Activated T-helper 17 cell treated with anti-CD3 and anti-CD28 coated beads, Interleukin-2, amount 50 U/mL, for 72 hours (primary cell): Measurements from ENCODE around the gene PITX1. TPM values are rescaled to one million over a fixed set of nuclear protein-coding genes. Genes with fewer than 3 reads are reported as not detected.

ENCODE experiments used
- ATAC-seq: fragments of 150-1000 bp; cut with Tn5 transposase; replicated peaks from 2 replicates; pipeline ENCODE4 v1.10.0; 2021; ENCODE audit warnings: mild to moderate bottlenecking, moderate library complexity
- H3K27ac Mint-ChIP-seq: one replicate; pipeline ENCODE4 v1.8.0; 2022; ENCODE audit warnings: mixed read lengths
- H3K27me3 Mint-ChIP-seq: one replicate; pipeline ENCODE4 v1.8.0; 2022; ENCODE audit warnings: mixed read lengths
- H3K36me3 Mint-ChIP-seq: one replicate; pipeline ENCODE4 v1.8.0; 2022; ENCODE audit warnings: low read depth, mild to moderate bottlenecking, mixed read lengths
- H3K4me1 Mint-ChIP-seq: one replicate; pipeline ENCODE4 v1.8.0; 2022; ENCODE audit warnings: mixed read lengths
- H3K4me3 Mint-ChIP-seq: one replicate; pipeline ENCODE4 v1.8.0; 2022; ENCODE audit warnings: mild to moderate bottlenecking, mixed read lengths
- H3K9me3 Mint-ChIP-seq: one replicate; pipeline ENCODE4 v1.8.0; 2022; ENCODE audit warnings: mixed read lengths
- total RNA-seq, 2 donors: library from RNA; stranded (reverse); gene quantifications; one replicate each; pipeline ENCODE4 v1.2.3, GENCODE V29; 2022

Gene PITX1
- total RNA-seq, 2 donors from 2014 or later, result not detected

GRCh38 chr5:135054546-135054945, 20.5 kb upstream of the PITX1 start:
- Mint-ChIP-seq H3K4me1 (no peaks in the 10 kb centered on the region), H3K36me3 (no peaks in the 10 kb centered on the region), H3K9me3 (no peaks in the 10 kb centered on the region), H3K27ac (no peak overlapping the region), H3K4me3 (no peak overlapping the region), H3K27me3 (peaks cover 36% of the 10 kb centered on the region)
- no peak for ATAC-seq

GRCh38 chr5:135053989-135054388, 20.0 kb upstream of the PITX1 start:
- Mint-ChIP-seq H3K36me3 (no peaks in the 10 kb centered on the region), H3K4me1 (no peaks in the 10 kb centered on the region), H3K4me3 (no peak overlapping the region), H3K9me3 (no peaks in the 10 kb centered on the region), H3K27me3 (peaks cover 37% of the 10 kb centered on the region), H3K27ac (no peak overlapping the region)
- no peak for ATAC-seq

- no peak for ATAC-seq
- no peaks in the 10 kb centered on the region for H3K36me3 Mint-ChIP-seq
- H3K27me3 Mint-ChIP-seq, result peaks cover 37% of the 10 kb centered on the region
- H3K4me3 Mint-ChIP-seq, result no peak overlapping the region
- H3K9me3 Mint-ChIP-seq, result no peaks in the 10 kb centered on the region
- no peaks in the 10 kb centered on the region for H3K4me1 Mint-ChIP-seq
- no peak overlapping the region for H3K27ac Mint-ChIP-seq
Observed at GRCh38 chr5:135053278-135053677, 19.2 kb upstream of the PITX1 start.

- no peak overlapping the region for H3K4me3 Mint-ChIP-seq
- H3K27me3 Mint-ChIP-seq, result peaks cover 44% of the 10 kb centered on the region
- no peak for ATAC-seq
- no peaks in the 10 kb centered on the region for H3K4me1 Mint-ChIP-seq
- H3K27ac Mint-ChIP-seq, result no peak overlapping the region
- no peaks in the 10 kb centered on the region for H3K36me3 Mint-ChIP-seq
- H3K9me3 Mint-ChIP-seq, result no peaks in the 10 kb centered on the region
Observed at GRCh38 chr5:135052511-135053145, 18.6 kb upstream of the PITX1 start.

GRCh38 chr5:135051872-135052271, 17.8 kb upstream of the PITX1 start:
- no peaks in the 10 kb centered on the region for H3K9me3 Mint-ChIP-seq
- ATAC-seq, result no peak
- H3K27ac Mint-ChIP-seq, result no peak overlapping the region
- H3K4me1 Mint-ChIP-seq, result no peaks in the 10 kb centered on the region
- H3K27me3 Mint-ChIP-seq, result peaks cover 40% of the 10 kb centered on the region
- H3K4me3 Mint-ChIP-seq, result no peak overlapping the region
- no peaks in the 10 kb centered on the region for H3K36me3 Mint-ChIP-seq

- Mint-ChIP-seq H3K4me3 (no peak overlapping the region), H3K36me3 (no peaks in the 10 kb centered on the region), H3K27me3 (peaks cover 39% of the 10 kb centered on the region), H3K4me1 (no peaks in the 10 kb centered on the region), H3K9me3 (no peaks in the 10 kb centered on the region), H3K27ac (no peak overlapping the region)
- ATAC-seq, result no peak
Observed at GRCh38 chr5:135051399-135051798, 17.4 kb upstream of the PITX1 start.

- no peaks in the 10 kb centered on the region for H3K4me1 Mint-ChIP-seq
- H3K9me3 Mint-ChIP-seq, result no peaks in the 10 kb centered on the region
- H3K36me3 Mint-ChIP-seq, result no peaks in the 10 kb centered on the region
- H3K27ac Mint-ChIP-seq, result no peak overlapping the region
- no peak overlapping the region for H3K4me3 Mint-ChIP-seq
- ATAC-seq, result no peak
- H3K27me3 Mint-ChIP-seq, result peaks cover 34% of the 10 kb centered on the region
Observed at GRCh38 chr5:135050244-135050767, 16.3 kb upstream of the PITX1 start.

DNA sequence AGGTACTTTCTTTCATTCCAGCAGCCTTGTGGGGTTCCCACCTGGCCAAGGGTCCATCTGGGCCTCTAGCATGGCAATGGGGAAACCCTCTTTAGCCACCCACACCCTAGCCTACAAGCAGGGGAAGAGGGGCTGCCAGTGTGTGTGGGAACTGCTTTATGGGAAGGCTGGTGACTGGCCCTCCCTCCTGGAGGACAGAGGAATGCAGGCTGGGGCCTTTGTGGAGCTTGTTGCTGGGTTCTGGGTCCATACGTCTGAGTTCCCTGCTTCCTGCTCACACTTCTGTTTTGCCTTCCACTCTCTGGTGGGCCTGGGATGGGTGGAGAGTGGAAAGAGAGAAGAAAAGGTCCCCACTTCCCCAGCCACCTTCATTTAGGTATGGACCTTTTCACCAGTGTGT, 14.9 kb upstream of the PITX1 start:
- Mint-ChIP-seq H3K4me1 (no peaks in the 10 kb centered on the region), H3K36me3 (no peaks in the 10 kb centered on the region), H3K27ac (no peak overlapping the region), H3K4me3 (no peak overlapping the region), H3K27me3 (peaks cover 40% of the 10 kb centered on the region), H3K9me3 (no peaks in the 10 kb centered on the region)
- no peak for ATAC-seq

GRCh38 chr5:135048286-135048685, 14.3 kb upstream of the PITX1 start:
- H3K4me1 Mint-ChIP-seq, result no peaks in the 10 kb centered on the region
- H3K4me3 Mint-ChIP-seq, result no peak overlapping the region
- no peaks in the 10 kb centered on the region for H3K36me3 Mint-ChIP-seq
- H3K27ac Mint-ChIP-seq, result no peak overlapping the region
- H3K27me3 Mint-ChIP-seq, result peaks cover 44% of the 10 kb centered on the region
- ATAC-seq, result no peak
- no peaks in the 10 kb centered on the region for H3K9me3 Mint-ChIP-seq

- H3K4me1 Mint-ChIP-seq, result no peaks in the 10 kb centered on the region
- H3K4me3 Mint-ChIP-seq, result no peak overlapping the region
- no peak overlapping the region for H3K27ac Mint-ChIP-seq
- no peaks in the 10 kb centered on the region for H3K36me3 Mint-ChIP-seq
- peaks cover 52% of the 10 kb centered on the region for H3K27me3 Mint-ChIP-seq
- no peaks in the 10 kb centered on the region for H3K9me3 Mint-ChIP-seq
- ATAC-seq, result no peak
Observed at GRCh38 chr5:135047347-135047695, 13.3 kb upstream of the PITX1 start.

DNA sequence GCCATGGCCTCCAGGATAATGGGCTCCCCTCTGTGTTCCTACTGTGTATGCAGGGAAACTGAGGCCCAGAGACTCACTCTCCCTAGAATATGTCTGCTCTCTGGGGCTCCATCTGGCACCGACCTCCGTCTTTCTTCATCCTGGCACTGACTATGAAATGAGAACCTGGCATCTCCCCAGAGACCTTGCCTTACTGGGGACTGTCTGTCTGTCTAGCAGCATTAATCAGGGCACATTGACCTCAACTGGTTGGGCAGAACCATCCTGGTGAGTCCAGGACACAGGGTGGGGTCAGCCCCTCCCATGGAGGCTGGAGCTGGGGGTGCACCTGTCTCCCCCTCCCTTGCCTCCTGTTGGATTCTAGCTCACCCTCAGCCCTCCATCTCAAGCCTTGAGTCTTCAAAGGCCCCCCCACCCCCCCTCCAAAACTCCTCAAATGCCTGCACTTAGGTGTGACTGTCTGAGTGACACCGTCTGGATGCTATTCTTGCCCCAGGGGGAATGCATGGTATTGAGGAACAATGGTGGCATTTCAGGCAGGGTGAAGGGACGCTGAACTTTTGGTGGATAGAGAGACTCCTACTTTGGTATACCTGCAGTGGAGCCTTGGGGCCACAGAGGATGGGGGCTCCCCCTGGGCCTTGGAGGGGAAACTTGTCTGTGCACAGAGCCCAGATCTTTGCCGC, 12.8 kb upstream of the PITX1 start:
- no peak for ATAC-seq
- H3K27me3 Mint-ChIP-seq, result peaks cover 53% of the 10 kb centered on the region
- H3K27ac Mint-ChIP-seq, result no peak overlapping the region
- H3K4me1 Mint-ChIP-seq, result no peaks in the 10 kb centered on the region
- H3K4me3 Mint-ChIP-seq, result no peak overlapping the region
- H3K36me3 Mint-ChIP-seq, result no peaks in the 10 kb centered on the region
- H3K9me3 Mint-ChIP-seq, result no peaks in the 10 kb centered on the region

- no peaks in the 10 kb centered on the region for H3K4me1 Mint-ChIP-seq
- no peak overlapping the region for H3K4me3 Mint-ChIP-seq
- no peaks in the 10 kb centered on the region for H3K9me3 Mint-ChIP-seq
- ATAC-seq, result no peak
- H3K27me3 Mint-ChIP-seq, result peaks cover 54% of the 10 kb centered on the region
- H3K27ac Mint-ChIP-seq, result no peak overlapping the region
- no peaks in the 10 kb centered on the region for H3K36me3 Mint-ChIP-seq
Observed at GRCh38 chr5:135045488-135045887, 11.5 kb upstream of the PITX1 start.

DNA sequence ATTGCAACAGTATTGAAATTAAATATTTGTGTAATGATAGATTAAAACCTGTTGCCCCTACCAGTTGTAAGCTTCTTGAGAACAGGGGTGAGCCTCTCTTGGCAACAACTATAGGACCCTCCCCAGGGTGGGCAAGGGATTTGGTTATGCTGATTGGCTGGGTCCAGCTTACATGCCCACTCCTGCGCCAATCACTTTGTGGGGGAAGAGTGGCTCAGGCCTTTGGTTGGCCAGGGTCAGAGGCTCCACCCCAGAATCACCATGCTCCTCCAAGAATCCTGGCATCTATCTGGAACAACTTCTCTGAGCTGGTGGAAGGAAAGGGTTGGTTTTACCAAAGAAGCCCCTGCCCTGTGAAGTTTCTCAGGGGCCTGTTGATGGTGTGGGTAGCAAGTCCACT, 8.6 kb upstream of the PITX1 start:
- Mint-ChIP-seq H3K36me3 (no peaks in the 10 kb centered on the region), H3K4me1 (no peaks in the 10 kb centered on the region), H3K27me3 (peaks cover 50% of the 10 kb centered on the region), H3K27ac (no peak overlapping the region), H3K9me3 (no peaks in the 10 kb centered on the region), H3K4me3 (no peak overlapping the region)
- no peak for ATAC-seq

DNA sequence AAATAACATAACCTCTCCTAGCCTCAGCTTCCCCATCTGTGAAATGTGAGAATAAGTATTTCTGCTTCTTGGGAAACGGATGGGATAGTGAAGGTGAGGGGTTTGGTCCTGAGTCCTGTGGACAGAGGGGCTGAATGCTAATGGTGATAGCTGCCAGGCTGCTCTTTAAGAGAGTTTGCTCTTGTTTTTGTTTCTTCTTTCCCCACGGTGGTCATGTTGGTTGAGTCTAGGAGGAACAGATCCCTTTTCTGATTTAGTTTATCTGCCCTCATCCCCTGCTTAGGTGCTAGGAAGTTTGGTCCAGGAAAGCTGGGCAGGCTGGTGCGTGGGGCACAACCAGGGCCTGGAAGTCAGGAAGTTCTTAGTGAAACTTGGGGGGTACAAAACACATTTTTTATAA, 7.7 kb upstream of the PITX1 start:
- Mint-ChIP-seq H3K4me3 (no peak overlapping the region), H3K36me3 (no peaks in the 10 kb centered on the region), H3K4me1 (no peaks in the 10 kb centered on the region), H3K27me3 (peaks cover 56% of the 10 kb centered on the region), H3K9me3 (no peaks in the 10 kb centered on the region), H3K27ac (no peak overlapping the region)
- no peak for ATAC-seq

DNA sequence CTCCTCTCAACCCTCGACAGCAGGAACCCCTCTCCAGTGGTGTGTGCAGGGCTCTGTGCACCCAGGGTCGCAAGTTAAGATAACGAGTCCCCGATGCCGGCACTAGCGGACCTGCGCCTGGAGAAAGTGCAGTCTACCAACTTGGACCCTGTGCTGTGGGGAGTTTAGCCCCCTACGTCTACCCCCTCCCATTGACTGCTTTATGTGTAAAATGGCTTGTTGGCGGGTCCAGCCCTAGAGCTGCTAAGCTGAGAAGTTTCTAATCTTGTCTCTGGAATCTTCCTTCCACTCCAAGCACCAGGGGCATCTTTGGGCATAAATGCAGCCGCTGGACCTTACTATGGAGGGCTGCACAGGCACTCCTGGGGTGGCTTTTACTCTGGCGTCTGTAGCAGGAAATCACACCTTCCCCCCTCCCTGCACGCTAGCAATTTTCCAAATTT, 7.1 kb upstream of the PITX1 start:
- Mint-ChIP-seq H3K36me3 (no peaks in the 10 kb centered on the region), H3K4me1 (no peaks in the 10 kb centered on the region), H3K27me3 (peaks cover 55% of the 10 kb centered on the region), H3K4me3 (no peak overlapping the region), H3K27ac (no peak overlapping the region), H3K9me3 (no peaks in the 10 kb centered on the region)
- no peak for ATAC-seq
